Endometrial microvascular endothelial cells (primary cell): ENCODE data around the gene JADE3. TPM values are rescaled to one million over a fixed set of nuclear protein-coding genes. Genes with fewer than 3 reads are reported as not detected.

Experiments used
- in situ Hi-C: cut with HindIII; loops from 2 replicates; pipeline ENCODE4 v1.10.0; 2017; ENCODE audit warnings: low sequenced_read_pairs, low pct_unique_long_range_greater_than_20kb; ENCODE audit errors: inconsistent ontology term
- total RNA-seq: library from RNA; depleted of rRNA; stranded (reverse); fragments of >200 nt; gene quantifications from one replicate; pipeline ENCODE4 v1.2.3, GENCODE V29; 2015; ENCODE audit errors: inconsistent ontology term

The JADE3 gene
- 9.7 TPM for total RNA-seq

DNA sequence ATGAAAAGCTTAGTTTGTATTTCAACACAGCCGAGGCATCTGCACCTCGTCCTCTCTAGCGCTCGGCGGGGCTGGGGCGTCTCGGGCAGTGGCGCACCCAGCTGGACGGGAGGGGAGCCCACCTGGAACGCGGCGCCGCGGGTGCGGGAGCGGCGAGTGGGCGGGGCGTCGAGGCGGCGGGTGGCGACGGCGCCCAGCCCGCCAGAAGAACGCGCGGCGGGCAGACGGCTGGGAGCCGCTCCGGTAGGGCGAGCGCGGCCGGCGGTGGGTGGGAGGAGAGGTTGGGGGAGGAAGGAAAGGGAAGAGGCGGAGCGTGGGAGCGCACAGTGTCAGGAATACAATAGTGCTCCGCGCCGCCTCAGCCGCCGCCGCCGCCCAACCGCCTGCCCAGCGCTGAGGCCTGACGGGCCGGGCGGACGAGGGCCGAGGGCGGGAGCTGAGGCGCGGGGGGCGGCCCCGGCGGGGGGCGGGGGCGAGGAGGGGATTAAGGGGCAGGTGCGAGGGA, at the start of gene JADE3:
JADE3 (plus strand) TSS at position 324 of the 505 bp plus-strand sequence. CDS start 72,474 bp downstream, outside the sequence.
- in situ Hi-C loops: no loop called here

DNA sequence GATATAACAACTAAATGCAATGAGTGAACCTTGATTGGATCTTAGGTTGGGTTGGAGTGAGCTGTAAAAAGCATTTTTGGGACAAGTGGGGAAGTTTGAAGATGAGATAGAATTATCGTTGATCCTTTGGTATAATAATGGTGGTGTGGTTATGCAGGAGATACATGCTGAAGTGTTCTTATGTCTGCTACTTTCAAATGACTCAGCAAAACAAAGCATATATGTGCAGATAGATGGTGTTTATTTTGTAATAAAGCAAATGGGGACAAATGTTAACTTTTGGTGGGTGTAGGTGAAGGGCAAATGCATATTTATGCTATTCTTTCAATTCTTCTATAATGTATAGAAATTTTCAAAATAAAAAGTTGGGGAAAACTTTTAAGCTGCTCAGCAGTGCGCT, 49.1 kb upstream of the JADE3 start:
- in situ Hi-C loops: no loop called here

DNA sequence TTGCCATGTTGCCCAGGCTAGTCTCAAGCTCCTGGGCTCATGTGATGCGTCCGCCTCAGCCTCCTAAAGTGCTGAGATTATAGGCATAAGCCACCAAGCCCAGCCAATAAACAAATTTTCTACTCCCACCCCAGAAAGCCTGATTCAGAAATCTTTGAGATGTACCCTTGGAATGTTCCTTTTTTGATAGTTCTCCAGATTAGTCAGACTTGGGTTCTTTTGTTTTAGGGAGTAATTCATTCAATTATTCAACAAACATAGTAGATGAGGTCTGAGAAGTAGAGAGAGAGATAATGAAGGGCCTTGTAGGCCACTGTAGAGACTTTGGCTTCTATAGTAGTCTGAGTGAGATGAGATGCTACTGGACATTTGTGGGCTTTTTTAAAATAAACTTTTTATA, 47.6 kb upstream of the JADE3 start:
- in situ Hi-C loops: no loop called here

DNA sequence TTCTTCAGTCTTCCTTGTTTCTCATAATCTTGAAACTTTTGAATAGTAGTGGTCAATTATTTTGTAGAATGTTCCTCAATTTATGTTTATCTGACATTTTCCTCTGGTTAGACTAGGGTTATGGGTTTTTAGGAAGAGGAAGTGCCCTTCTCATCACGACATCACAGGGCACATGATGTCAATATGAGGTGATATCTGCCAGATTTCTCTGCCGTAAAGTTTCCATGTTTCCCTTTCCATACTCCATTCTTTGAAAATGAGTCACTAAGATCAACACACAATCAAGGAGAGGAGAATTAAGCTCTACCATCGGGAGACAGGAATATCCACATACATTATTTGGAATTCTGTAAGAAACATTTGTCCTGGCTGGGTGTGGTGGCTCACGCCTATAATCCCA, 46.9 kb upstream of the JADE3 start:
- in situ Hi-C loops: no loop called here

DNA sequence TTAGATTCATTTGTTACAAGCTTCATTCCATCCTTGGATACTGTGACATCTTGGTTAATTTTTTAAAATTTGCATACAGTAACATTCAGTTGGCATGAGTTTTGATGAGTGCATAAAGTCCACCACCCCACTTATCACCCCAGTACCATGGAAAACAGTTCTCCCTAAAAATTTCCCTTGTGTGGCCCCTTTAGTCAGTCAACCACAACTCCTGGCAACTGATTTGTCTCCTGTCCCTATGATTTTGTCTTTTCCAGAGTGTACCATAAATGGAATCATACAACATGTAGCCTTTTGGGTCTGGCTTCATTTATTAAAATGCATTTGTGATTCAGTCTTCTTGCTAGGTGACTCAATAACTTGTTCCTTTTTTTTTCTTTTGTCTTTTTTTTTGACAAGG, 45.5 kb upstream of the JADE3 start:
- in situ Hi-C loops: no loop called here

DNA sequence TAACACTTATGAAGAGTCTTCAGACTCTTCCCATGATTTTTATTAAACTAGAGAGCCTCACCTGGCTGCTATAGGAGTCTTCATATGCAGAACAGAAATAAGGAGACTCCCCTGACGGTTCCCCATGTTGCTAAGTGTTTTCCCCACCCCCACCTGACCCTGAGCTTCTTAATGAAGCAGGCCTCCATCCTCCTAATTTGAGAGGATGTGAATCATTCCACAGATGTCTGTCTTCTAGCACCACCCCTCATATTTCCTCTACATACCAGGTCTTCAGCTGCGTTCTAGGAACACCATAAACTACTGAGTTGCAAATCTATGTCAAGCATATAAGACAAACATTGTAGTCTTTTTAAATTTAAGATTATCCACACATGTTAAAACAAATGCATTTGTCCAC, 38.5 kb upstream of the JADE3 start:
- in situ Hi-C loops: no loop called here

DNA sequence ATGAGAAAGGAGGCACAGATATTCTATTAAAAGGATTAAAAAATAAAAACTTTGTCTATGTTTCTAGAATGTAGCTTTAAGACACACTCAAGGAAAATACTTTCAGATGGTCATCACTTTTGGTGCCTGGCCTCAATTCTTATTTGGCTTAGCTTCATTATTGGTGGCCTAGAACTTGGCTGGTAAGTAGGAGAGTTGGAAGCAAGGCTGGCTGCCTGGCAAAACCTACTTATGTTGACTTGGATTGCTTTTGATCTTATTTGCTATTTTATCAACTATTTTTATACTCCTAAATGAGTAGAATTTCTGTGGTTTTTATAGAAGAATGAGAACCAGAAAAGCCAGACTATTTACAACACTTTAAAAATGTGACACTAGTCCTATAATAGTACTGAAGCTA, 35.3 kb upstream of the JADE3 start:
- in situ Hi-C loops: no loop called here

DNA sequence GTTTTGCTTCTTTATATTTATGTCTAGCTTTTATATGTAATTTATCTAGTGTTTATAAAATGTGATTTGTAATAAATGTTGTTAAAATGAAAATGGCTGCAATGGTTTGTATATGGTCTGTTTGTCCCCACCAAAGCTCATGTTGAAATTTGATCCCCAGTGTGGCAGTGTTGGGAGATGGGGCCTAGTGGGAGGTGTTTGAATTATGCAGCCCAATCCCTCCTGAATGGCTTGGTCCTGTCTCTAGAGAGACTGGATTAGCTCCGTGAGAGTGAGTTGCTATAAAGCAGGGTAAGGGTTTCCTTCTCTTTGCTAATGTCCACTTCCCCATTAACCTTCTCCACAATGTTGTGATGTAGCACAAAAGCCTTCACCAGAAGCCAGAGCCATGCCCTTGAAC, 30.0 kb upstream of the JADE3 start:
- in situ Hi-C loops: no loop called here

DNA sequence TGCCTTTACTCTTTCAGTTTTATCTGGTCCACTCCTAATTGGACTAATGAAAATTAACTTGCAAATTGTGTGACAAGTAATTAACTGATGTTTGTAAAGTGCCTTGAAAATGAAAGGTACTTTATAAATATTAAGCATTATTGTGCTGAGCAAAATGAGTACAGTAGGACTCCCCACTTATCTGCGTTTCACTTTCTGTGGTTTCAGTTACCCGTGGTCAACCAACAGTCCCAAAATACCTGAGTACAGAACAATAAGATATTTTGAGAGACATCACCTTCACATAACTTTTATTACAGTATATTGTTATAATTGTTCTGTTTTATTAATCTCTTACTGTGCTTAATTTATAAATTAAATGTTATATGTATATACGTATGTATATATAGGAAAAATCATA, 27.4 kb upstream of the JADE3 start:
- in situ Hi-C loops: no loop called here

DNA sequence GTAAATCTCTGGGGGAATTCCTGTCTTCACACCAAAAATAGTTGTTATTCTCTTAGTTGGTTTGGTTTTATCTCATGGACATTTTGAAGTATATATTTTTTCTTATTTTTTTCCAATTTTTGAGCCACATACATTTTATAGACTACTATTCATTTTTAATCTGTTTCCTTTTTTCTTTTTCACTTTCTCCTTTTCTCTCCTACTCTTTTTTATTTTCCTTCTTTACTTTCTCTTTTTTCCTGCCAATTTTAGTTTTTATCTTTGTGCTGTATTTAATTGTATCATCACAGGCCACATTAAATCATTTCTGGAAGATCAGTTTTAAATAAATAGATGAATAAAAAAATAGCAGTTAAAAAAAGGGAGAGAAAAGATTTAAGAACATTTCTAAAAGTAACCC, 14.0 kb upstream of the JADE3 start:
- in situ Hi-C loops: no loop called here

DNA sequence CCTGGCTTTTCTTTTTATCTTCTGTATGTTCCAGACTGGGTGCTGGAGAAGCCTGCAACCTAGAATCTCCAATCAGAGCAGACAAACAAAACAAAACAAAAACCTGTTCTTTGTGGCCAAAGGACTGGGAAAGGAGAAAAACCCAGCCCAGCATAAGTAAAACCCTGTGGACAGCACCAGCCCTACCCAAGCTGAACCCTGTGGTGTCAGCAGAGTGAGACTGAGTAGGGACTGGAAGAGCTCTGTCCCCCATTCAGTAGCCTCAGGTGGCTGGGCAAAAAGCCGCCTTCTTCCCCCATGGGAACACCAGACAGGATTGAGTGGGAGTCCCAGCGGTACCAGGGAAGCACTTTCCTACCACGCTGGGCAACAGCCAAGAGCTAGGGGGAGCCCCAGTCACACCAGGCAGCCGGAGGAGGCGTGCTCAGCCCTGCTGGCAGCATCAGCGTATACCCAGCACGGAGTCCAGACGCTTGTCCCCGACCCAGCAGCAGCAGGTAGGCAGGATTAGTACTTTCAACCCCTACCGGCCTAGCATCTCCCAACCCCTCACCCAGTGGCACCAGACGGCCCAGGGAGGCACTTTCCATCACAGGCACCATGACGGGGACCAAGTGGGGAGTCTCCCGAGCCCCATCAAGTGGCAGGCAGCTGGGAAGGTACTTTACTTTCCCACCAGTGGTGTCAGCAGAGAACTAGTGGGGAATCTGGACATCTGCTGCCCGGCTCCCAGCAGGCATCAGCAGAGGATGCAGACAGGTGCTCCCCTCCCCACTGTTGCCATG, 8.6 kb upstream of the JADE3 start:
- in situ Hi-C loops: no loop called here

DNA sequence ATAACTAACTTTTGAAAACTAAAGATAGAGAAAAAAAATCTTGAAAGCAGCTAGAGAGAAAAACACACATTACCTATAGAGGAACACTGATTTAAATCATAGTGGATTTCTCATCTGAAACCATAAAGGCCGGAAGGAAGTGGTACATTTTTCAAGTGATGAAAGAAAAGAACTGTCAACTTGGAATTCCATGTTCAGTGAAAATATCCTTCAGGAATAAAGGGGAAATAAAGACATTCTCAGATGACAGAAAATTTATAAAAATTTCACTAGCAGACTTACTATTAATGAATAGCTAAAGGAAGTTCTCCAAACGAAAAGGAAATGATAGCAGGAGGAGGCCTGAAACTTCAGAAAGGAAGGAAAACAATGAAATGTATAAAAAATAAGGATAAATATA, 7.6 kb upstream of the JADE3 start:
- in situ Hi-C loops: no loop called here

DNA sequence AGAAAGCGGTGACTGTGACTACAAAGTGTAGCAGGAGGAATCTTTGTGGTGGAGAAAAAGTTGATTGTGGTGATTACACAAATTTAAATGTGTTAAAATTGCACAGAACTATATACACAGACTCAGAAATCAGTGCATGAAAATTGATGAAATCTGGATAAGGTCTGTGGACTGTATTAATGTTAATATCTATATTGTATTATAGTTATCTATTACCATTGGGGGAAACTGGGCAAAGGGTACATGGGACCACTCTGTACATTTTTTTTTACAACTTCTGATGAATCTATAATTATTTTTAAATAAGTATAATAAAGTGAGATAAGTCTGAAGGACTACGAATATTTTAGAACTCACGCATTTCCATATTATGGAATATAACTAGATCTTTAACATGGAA, 1.8 kb upstream of the JADE3 start:
- in situ Hi-C loops: no loop called here

DNA sequence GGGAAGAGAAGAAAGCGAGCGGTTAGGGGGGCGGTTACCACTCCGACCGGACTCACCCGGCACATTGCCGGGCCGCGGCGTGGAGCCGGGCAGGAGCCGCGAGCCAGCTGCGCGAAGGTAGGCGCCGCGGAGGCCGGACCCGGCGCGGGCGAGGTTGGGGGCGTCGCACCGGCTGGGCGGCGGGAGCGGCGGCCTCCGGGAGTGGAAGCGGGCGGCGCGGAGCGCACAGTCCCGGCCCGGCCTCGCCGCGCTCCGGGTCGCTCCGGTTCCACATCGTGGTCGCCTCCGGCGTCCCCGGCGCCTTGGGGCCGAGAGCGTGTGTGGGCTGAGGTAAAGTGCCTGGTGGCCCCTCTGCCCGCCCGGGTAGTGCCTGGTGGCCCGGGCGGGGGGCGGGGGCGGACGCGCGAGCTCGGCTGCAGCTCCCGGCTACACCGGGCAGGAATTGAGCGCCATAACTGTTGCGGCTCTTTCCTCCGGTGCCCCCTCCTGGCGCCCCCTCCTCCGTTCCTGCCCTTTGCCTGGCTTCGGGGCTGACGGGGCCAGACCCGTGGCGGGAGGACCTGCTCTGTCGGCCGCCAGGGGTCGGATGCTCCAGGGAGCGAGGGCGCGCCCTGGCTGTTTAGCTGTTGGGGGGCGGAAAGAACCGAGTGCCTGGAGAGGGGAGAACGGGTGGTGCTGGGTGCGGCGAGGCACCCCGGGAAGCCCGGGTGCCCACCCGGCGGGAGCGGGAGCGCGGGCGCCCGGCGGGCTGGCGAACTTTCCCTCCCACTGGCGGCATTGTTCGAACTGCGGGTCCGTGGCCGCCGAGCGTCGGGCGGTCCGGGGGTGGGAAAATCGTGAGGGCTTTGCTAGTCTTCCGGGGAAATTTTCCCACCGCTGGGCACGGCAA, 626 bp downstream of the JADE3 start:
- in situ Hi-C loops: no loop called here

DNA sequence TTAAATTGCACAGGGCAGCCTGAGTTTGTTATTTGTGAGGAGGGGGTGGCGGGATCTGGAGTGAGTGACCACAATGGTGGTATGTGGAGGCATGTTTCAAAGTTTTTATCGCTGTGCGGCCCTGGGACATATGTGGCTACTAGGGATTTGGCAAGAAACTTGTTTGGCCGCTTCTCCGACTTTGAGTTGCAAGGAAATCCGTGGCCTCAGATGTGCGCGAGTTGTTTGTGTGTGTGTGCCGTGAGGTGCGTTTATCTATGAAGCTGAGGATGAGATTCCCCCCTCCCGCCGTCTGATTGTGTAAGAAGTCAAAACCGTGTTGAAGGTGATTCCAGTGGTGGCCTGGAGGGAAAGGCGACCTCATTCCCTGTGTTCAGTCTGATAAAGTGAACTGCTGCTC, 1.4 kb downstream of the JADE3 start:
- in situ Hi-C loops: no loop called here

DNA sequence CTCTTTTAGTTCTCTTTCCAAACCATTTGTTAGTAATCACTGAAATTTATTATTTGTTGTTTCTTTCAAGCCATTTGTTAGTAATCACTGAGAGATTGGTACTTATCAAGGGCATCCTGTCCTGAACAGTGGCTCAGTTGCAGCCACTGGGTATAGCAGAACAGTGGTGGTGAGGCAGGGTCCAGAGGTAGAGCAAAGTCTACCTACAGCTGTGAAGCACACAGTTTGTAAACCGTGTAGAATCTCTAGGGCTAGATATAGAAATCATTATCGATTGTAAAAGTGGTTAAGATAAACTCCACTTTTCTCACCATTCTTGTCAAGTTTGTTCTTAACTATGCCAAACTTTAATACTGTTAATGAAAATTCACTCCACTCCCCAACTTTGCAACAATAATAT, 4.1 kb downstream of the JADE3 start:
- in situ Hi-C loops: no loop called here

DNA sequence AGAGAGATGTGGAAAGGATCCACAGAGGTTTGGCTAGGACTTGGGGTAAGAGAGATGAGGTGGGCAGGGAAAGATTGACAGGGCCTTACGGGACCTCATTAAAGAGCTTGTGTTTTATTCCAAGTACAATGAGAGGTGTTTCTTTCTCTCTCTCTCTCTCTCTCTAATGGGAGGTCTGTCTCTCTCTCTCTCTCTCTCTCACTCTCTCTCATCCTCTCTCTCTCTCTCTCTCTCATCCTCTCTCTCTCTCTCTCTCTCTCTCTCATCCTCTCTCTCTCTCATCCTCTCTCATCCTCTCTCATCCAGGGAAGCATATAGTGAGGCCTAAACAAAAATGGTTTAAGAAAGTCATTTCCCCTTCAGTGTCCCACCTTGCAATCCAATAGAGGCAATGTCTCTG, 5.4 kb downstream of the JADE3 start:
- in situ Hi-C loops: no loop called here

DNA sequence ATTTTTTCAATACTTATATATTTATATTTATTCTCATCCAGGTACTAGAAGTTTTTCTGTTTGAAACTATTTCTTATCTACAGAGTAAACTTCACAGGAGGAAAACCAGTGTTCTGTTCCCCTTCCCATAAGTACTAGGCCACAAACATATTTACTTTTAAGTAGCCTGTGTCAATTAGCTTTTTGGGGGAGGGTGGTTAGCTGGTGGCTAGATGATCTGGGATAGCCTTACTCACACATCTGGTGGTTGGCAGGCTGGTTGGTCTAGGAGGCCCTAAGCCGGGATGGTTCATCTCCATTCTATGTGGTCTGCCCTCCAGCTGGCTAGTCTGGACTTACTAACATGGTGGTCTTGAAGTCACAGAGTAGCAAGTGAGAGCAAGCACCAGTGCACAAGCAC, 6.2 kb downstream of the JADE3 start:
- in situ Hi-C loops: no loop called here

DNA sequence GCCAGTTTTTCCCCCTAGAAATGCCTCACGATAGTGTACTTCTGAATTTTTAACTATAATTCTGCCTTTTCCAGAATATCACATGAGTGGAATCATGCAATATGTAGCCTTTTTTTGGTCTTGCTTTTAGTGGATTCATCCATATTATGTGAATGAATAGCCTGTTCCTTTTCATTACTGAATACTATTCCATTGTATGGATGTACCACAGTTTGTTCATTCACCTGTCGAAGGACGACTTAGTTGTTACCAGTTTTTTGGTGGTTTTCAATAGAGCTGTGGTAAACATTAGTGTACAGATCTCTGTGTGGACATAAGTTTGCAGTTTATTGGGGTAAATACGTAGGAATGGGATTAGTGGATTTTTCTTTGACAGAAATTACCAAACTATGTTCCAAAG, 8.0 kb downstream of the JADE3 start:
- in situ Hi-C loops: no loop called here

DNA sequence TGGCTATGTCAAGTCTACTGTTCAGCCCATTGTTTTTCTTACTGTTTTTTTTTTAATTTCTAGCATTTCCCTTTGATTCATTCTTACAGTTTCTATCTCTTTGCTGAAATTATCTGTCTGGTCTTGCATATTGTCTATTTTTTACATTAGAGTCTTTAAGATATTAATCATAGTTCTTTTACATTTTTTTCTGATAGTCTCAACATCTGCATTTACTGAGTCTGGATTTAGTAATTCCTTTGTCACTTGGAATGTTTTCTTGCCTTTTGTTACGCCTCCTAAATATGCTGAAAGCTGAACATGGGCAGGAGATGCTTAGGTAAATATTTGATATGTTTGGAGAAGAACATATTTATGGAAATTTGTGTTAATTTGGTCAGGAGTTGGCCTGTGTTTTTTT, 10.4 kb downstream of the JADE3 start:
- in situ Hi-C loops: no loop called here
